WI38 (cell line): ENCODE results near the gene PRDM12.
"Not testable (repeated sequence)": the region's sequence is repeated elsewhere in the genome, so short reads cannot be mapped to it uniquely, and the experiment has no call there.

ENCODE experiments used
- H3K4me3 ChIP-seq: 2 replicates; pipeline ENCODE4 v1.5.1; 2011; ENCODE audit warnings: low read depth, mild to moderate bottlenecking, control low read depth, low read length
- TF ChIP-seq, protein P1 (sequence below): IDR thresholded peaks from 2 replicates; pipeline ENCODE4 v1.5.1; 2012; ENCODE audit warnings: low read depth, mild to moderate bottlenecking, control low read depth, low read length

PRDM12 gene

GRCh38 chr9:130682421-130683121, 18.2 kb downstream of the PRDM12 start:
- H3K4me3 ChIP-seq, result no peak overlapping the region
- TF ChIP-seq, protein P1, sequence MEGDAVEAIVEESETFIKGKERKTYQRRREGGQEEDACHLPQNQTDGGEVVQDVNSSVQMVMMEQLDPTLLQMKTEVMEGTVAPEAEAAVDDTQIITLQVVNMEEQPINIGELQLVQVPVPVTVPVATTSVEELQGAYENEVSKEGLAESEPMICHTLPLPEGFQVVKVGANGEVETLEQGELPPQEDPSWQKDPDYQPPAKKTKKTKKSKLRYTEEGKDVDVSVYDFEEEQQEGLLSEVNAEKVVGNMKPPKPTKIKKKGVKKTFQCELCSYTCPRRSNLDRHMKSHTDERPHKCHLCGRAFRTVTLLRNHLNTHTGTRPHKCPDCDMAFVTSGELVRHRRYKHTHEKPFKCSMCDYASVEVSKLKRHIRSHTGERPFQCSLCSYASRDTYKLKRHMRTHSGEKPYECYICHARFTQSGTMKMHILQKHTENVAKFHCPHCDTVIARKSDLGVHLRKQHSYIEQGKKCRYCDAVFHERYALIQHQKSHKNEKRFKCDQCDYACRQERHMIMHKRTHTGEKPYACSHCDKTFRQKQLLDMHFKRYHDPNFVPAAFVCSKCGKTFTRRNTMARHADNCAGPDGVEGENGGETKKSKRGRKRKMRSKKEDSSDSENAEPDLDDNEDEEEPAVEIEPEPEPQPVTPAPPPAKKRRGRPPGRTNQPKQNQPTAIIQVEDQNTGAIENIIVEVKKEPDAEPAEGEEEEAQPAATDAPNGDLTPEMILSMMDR, result peak; percentile 69

DNA sequence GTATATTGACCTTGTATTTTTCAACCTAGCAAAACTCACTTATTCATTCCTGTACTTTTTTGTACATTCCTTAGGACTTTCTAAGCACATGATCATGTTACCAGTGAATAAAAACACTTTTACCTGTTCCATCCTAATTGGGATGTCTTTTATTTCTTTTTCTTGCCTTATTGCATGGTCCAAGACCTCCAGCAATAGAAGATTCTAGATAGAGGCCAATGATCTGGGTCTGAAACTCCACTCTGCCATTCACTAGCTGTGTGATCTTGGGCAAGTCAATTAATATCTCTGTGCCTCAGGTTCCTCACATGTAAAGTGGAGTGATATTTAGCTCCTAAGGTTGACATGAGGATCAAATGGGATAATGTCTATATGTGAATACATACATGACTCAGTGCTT, 20.7 kb downstream of the PRDM12 start:
- TF ChIP-seq, protein P1, result no peak
- no peak overlapping the region for H3K4me3 ChIP-seq

- H3K4me3 ChIP-seq, result not testable (repeated sequence)
Measured at GRCh38 chr9:130685945-130686344, 21.6 kb downstream of the PRDM12 start.

DNA sequence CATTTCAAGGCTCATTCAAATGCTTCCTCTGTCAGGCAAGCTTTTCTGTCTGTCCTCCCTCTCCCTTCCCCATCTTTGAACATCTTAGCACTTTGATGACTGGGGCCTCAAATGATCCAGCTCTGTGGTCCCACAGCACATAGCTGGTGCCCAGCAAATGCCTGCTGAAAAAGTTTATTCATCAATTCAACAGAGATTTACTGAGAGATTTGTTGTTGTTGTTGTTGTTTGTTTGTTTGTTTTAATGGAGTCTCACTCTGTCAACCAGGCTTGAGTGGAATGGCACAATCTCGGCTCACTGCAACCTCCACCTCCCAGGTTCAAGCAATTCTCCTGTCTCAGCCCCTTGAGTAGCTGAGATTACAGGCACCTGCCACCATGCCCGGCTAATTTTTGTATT, 23.2 kb downstream of the PRDM12 start:
- no peak overlapping the region for H3K4me3 ChIP-seq

DNA sequence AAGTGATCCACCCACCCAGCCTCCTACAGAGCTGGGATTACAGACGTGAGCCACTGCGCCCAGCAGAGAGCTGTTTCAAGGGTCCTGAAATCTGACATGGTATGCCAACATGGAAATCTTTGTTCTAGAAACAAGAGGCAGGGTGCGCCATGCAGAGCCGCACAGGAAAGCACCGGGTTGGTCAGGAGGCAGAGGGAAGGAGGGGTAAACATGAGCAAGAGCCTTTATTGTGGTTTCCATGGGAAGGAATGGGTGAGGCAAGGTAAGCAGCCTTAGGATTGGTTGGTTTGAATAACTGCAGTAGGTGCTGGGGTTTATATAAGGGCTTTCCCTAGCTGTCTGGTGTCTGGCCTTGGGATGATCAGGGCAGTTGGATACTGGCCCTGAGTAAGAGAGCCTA, 23.7 kb downstream of the PRDM12 start:
- no peak overlapping the region for H3K4me3 ChIP-seq
- TF ChIP-seq, protein P1, result no peak

More for the DNA sequence above, 23.2 kb downstream of the PRDM12 start:
- TF ChIP-seq, protein P1, result no peak

DNA sequence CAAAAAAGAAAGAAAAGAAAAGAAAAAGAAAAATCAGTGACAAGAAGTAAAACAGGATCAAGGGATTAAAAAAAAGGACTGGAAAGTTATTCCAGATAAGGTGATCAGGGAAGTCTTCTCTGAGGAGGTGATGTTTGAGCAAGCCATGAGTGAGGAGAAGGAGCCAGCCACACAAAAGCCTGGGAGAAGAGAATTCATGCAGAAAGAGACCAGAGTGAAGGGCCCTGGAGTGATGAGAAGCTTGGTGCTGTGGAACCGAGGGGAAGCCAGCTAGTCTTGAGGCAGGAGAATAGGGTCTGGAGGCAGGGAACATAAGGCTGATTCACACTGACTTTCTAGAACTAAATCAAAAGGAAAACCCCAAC, 25.2 kb downstream of the PRDM12 start:
- peak overlapping the region; percentile 55 for H3K4me3 ChIP-seq
- TF ChIP-seq, protein P1, result no peak

DNA sequence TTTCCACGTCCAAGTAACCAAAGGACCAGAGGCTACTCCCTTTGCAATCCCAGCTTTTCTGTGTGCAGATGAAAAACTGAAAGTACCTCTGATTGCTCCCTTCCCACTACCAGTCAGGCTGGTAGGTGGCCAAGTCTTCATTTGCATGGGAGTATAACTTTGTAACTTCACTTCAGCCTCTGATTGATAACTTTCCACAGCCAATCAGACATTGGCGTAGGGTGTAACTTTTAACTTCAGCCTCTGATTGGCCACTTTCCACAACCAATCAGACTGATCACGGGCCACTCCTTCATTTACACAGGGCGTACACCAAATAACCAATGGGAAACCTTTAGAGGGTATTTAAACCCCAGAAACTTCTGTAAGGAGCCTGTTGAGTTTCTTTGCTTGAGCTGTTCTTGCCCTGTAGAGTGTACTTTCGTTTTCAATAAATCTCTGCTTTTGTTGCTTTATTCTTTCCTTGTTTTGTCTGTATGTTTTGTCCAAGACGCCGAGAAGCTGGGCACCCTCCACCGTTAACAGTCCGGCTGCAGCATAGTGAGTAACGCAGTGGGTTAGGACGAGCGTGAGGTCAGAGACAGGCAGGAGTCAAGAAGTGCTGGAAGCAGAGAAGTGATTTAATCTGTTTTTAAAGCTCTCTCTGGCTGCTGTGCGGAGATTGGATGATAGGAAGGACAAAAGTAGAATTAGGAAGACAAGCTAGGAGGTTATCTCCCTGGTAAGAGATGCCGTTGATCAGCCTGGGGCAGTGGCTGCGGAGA, 25.7 kb downstream of the PRDM12 start:
- TF ChIP-seq, protein P1, result no peak
- peak overlapping the region; percentile 55 for H3K4me3 ChIP-seq
